ENCODE measurements around the gene ZBTB16.

The ZBTB16 gene

DNA sequence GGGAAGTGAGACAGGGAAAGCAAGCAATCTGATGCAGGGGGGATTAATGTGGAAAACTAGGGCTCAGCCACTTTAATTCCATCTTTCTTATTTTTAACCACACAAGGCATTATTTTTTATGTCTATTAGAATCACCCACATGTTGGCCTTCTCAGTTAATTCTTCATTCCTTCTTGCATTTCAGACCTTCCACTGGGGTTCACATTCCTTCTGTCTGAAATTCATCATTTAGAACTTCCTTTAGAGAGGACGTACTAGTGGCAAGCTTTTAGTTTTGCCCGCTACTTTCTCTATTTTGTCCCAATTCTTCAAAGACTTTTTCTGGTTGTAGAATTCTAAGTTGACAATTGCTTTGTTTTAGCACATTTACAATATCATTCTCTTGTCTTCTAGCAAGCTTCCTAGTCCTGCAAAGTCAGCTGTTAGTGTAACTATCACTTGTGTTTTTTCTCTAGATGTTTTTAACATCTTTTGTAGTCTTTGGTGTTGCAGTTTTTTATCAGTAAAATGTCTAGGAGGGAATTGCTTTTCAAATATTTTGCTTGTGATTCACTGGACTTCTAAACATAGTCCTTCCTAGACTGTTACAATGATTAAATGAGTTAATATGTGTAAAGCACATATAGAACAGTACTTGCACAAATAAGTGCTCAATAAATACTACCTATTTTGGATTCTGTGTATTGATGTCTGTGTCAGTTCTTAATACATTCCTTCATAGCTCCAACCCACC lies 231.2 kb downstream of the ZBTB16 start:
- peak; percentile 80 for DNase-seq

DNA sequence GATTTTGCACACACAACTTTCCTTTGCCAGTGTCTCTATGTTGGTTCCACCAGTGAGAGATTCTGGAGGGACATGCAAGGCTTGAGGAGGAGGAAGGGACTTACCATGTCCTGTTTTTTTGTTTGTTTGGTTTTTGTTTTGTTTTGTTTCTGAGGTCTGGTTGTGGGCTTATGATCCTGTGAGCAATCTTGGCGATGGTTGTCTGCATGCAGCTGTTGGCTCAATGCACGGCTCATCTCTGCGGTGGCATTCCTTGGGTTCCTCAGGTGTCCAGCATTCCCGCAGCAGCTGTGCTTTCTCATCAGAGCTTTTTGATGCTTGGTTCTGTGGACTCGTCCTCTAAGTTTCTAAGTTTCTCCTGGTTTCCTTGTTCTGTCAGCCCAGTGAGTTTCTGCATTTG lies 231.9 kb downstream of the ZBTB16 start:
- DNase-seq: peak; percentile 71

DNA sequence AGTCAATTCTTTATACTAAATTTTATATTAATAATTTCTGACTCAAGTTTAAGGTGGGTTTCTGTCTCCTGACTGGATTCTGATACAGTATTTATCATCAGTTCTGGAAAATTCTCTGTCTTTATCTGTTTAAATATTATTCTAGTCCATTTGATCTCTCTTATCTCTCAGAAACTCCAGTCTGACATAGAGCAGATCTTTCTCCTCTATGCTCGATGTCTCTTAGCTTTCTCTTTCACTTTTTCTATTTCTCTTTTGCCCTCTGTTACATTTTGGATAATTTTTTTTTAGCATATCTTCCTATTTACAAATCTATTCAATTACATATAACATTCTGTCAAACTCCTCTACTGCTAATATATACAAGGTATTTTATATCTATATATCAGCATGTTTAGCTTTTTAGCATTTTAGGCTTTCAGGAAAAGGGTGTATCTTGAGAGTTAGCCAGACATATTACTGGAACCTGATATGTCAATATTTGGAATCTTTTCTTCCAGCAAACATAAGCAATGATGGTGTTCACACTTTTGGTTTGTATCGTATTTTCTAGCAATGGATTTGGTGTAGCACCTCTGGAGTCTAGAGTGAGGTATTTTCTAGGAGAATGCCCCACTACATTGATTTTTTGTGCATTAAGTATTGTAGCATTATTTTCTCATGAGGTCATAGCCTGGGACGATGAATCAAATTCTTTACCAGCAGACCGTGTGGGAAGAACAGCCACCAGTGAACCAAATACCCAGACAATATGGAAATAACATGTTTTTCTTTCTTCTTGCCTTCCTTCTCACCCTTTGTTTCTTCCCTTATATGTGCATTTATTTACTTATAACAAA lies 232.6 kb downstream of the ZBTB16 start:
- peak; percentile 93 for DNase-seq

DNA sequence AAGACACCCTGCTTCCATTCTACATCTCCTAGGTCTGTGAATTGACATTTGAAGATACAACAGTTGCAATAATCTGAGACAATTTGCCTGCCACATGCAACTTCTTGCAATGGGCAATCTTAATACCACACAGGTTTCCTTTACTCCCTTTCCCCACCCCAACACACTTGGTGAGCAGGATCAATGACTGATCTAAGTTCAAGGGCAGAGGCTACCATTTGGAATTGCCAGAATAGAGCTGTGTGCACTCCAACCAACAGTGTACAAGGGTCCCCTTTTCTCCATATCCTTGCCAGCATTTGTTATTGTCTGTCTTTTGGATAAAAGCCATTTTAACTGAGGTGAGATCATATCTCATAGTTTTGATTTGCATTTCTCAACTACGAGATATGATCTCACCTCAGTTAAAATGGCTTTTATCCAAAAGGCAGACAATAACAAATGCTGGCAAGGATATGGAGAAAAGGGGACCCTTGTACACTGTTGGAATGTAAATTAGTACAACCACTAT lies 233.7 kb downstream of the ZBTB16 start:
- DNase-seq: peak; percentile 63

DNA sequence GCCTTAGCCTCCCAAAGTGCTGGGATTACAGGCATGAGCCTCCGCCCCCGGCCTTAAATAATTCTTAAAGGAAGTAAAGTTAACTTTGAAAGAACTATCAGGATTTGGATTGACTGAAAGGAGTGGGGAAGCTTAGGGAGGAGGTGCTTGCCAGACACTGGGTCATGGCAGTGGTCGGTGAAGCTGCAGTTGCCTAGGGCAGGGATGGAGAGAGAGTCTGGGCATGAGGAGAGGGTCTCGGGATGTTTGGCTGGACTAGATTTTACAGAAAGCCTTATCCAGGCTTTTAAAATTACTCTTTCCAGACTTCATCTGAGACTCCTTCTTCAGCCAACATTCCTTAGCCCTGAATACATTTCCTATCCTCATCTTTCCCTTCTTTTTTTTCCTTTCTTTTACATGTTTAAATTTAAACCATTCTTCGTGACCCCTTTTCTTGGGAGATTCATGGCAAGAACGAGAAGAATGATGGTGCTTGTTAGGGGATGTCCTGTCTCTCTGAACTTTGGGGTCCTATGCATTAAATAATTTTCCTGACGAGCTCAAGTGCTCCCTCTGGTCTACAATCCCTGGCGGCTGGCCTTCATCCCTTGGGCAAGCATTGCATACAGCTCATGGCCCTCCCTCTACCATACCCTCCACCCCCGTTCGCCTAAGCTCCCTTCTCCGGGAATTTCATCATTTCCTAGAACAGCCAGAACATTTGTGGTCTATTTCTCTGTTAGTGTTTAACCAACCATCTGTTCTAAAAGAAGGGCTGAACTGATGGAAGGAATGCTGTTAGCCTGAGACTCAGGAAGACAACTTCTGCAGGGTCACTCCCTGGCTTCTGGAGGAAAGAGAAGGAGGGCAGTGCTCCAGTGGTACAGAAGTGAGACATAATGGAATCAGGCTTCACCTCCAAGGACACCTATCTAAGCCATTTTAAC lies 236.4 kb downstream of the ZBTB16 start, which contains the start of gene NNMT:
NNMT (plus strand) TSS at position 724 of the 929 bp plus-strand sequence; CDS start at position 882, 158 bp downstream.
- DNase-seq: peak; percentile 99

DNA sequence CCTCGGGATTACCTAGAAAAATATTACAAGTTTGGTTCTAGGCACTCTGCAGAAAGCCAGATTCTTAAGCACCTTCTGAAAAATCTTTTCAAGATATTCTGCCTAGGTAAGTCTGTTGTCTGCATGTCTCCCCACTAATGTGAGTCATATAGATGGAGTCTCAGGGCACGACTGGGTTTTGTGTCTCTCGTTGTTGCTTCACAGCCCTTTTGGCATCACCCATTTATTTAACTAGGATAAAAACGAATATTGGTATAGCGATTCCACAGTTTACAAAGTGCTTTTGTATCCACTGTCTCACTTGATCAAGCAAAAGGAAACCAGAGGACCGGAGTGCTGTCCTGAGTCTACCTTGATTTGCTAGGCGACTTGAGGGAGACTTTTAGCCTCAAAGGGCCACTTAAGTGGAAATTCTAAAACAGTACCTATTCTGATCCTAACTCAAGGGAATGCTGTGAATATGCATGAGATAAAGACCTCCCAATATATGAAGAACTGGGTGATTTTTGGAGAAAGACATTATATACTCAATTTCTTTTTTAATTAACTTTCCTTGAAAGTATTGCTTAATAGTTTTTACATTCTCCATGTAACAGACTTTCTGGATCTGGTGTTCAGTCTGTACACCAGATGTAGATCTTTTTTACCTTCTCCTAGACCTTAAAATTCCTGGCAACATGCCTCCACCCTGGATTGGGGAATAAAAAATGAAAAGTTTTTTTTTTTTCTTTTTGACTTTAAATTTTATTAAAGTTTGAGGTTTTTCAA lies 237.3 kb downstream of the ZBTB16 start:
- no peak for DNase-seq

DNA sequence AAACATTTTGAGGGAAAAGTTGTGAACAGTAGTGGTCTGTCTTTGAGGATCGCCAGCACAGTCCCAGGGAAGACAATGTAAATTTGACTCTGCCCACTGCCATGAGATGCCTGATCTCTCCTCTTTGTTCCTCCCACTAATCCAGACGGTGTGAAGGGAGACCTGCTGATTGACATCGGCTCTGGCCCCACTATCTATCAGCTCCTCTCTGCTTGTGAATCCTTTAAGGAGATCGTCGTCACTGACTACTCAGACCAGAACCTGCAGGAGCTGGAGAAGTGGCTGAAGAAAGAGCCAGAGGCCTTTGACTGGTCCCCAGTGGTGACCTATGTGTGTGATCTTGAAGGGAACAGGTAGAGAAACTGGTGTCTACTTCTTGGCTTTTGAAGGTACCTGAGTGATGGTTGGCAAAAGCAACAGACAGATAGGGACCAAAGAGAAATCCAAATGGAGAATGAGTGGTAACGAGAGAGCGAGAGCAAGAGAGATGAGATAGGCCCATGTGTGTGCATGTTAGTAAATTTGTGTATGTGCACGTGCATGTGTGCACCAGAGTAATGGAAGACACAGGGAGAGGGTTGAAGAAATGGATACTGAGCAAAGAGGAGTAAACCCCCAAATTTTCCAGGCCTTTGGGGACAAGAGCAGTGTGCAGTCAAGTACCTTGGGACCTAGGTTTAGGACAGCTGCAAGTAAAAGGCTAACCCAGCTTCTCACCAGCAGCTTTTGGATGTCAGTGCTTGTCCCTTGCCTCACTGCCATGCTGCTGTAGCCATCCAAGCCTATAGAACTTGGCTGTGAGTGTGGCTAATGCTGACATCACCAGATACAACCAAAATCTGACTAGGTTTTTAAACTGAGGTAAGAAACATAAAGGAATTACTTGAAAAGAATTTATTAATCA lies 238.5 kb downstream of the ZBTB16 start:
- peak; percentile 36 for DNase-seq

DNA sequence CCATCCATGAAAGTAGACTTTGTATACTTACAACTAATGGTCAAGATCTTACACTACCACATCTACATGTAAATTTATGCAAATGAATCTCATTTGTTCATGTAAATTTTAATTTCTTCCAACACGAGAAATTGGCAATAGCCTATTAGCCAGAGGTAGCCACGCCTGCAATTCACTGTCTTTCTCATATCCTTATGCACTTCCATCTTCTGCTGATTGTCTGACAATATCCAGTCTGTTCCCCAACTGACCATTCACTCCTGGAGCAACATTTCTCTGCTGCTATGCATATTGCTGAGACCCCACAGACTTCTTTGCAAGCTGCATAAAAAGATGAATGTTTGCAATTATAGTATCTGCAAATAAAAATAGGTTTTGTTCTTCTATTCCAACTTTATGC lies 239.2 kb downstream of the ZBTB16 start:
- no peak for DNase-seq
